ENCODE measurements around the gene LPIN1. TPM values are rescaled to one million over a fixed set of nuclear protein-coding genes. Genes with fewer than 3 reads are reported as not detected.

The LPIN1 gene
- total and polyA plus RNA-seq, 2 of the 13 experiments (the other 11 are each of a cell fraction or from before 2014, with no cell fraction given): 9.7 to 19.4 TPM

DNA sequence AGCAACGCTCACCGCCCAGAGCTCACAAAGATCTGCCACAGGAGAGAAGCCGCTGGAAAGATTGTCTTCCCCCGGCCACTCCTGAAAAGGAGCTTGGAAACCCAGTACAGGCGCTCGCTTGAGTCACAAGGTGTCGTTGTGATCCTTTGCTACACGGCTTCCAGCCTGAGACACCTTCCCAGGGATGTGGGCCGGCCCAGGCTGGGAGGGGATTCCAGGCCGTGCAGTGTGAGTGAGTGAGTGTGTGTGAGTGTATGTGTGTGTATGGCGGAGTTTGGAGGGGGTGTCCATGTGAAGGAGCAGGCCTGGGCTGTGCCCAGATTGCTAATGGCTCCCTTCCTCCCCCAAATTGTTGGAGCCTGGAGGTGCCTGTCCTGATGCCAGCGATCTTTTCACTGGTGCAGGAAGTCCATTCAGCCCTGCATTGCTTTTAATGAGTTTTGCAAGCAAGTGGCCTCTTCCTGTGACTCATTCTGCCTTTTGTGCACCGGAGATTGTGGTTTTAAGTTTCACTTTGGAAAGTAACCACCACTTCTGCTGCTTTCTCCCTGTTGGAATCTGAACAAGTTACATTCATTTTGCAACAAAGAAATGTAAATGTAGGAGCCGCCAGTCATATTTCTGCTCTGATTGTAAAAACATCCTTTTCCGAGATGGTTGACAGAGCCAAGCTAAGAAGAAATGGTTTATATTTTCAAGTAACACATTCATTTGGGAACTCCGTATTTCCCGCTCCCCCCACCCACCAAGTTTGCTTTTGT lies 83.7 kb downstream of the LPIN1 start (continued):
- TF ChIP-seq, protein P1, sequence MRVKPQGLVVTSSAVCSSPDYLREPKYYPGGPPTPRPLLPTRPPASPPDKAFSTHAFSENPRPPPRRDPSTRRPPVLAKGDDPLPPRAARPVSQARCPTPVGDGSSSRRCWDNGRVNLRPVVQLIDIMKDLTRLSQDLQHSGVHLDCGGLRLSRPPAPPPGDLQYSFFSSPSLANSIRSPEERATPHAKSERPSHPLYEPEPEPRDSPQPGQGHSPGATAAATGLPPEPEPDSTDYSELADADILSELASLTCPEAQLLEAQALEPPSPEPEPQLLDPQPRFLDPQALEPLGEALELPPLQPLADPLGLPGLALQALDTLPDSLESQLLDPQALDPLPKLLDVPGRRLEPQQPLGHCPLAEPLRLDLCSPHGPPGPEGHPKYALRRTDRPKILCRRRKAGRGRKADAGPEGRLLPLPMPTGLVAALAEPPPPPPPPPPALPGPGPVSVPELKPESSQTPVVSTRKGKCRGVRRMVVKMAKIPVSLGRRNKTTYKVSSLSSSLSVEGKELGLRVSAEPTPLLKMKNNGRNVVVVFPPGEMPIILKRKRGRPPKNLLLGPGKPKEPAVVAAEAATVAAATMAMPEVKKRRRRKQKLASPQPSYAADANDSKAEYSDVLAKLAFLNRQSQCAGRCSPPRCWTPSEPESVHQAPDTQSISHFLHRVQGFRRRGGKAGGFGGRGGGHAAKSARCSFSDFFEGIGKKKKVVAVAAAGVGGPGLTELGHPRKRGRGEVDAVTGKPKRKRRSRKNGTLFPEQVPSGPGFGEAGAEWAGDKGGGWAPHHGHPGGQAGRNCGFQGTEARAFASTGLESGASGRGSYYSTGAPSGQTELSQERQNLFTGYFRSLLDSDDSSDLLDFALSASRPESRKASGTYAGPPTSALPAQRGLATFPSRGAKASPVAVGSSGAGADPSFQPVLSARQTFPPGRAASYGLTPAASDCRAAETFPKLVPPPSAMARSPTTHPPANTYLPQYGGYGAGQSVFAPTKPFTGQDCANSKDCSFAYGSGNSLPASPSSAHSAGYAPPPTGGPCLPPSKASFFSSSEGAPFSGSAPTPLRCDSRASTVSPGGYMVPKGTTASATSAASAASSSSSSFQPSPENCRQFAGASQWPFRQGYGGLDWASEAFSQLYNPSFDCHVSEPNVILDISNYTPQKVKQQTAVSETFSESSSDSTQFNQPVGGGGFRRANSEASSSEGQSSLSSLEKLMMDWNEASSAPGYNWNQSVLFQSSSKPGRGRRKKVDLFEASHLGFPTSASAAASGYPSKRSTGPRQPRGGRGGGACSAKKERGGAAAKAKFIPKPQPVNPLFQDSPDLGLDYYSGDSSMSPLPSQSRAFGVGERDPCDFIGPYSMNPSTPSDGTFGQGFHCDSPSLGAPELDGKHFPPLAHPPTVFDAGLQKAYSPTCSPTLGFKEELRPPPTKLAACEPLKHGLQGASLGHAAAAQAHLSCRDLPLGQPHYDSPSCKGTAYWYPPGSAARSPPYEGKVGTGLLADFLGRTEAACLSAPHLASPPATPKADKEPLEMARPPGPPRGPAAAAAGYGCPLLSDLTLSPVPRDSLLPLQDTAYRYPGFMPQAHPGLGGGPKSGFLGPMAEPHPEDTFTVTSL (CRISPR knock-in tag; IDR thresholded peaks at IDR 0.05; ENCODE audit: borderline replicate concordance): peak; percentile 73; the same call in 1 of the 2 replicates
- peak; percentile 67 for TF ChIP-seq GATA4 (IDR thresholded peaks at IDR 0.05; ENCODE audit: borderline replicate concordance, low read depth)
- peak; percentile 42 for TF ChIP-seq HNF4A (CRISPR knock-in tag; IDR thresholded peaks at IDR 0.05)
- TF ChIP-seq ZNF264 (CRISPR knock-in tag; IDR thresholded peaks at IDR 0.05): 0 out of 2 replicates have a peak, but pooled peaks have one; percentile 35
- no peak for TF ChIP-seq ATF7 (IDR thresholded peaks at IDR 0.05)
- 0 out of 2 replicates have a peak, but pooled peaks have one; percentile 38 for TF ChIP-seq ATF7 (CRISPR knock-in tag; IDR thresholded peaks at IDR 0.05)
- no peak for TF ChIP-seq ZNF460 (CRISPR knock-in tag; IDR thresholded peaks at IDR 0.05; ENCODE audit: borderline replicate concordance)
- TF ChIP-seq TEAD3 (CRISPR knock-in tag; optimal IDR thresholded peaks at IDR 0.05; ENCODE audit: borderline replicate concordance): peak; percentile 76
- TF ChIP-seq MAFK (conservative IDR thresholded peaks at IDR 0.05 in 1 of 2, IDR thresholded peaks at IDR 0.05 in 1 of 2; ENCODE audit: low read length in 2 of 2): no peak
- peak; percentile 63 for TF ChIP-seq ZFY (CRISPR knock-in tag; IDR thresholded peaks at IDR 0.05)
- TF ChIP-seq ZNF12 (CRISPR knock-in tag; IDR thresholded peaks at IDR 0.05): peak; percentile 53; the same call in 1 of the 2 replicates
- 0 out of 2 replicates have a peak, but pooled peaks have one; percentile 13 for TF ChIP-seq ZNF160 (CRISPR knock-in tag; IDR thresholded peaks at IDR 0.05)
- TF ChIP-seq, protein P2, sequence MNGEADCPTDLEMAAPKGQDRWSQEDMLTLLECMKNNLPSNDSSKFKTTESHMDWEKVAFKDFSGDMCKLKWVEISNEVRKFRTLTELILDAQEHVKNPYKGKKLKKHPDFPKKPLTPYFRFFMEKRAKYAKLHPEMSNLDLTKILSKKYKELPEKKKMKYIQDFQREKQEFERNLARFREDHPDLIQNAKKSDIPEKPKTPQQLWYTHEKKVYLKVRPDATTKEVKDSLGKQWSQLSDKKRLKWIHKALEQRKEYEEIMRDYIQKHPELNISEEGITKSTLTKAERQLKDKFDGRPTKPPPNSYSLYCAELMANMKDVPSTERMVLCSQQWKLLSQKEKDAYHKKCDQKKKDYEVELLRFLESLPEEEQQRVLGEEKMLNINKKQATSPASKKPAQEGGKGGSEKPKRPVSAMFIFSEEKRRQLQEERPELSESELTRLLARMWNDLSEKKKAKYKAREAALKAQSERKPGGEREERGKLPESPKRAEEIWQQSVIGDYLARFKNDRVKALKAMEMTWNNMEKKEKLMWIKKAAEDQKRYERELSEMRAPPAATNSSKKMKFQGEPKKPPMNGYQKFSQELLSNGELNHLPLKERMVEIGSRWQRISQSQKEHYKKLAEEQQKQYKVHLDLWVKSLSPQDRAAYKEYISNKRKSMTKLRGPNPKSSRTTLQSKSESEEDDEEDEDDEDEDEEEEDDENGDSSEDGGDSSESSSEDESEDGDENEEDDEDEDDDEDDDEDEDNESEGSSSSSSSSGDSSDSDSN (CRISPR knock-in tag; IDR thresholded peaks at IDR 0.05): peak; percentile 49
- peak; percentile 75; the same call in 1 of the 2 replicates for TF ChIP-seq GLI4 (CRISPR knock-in tag; IDR thresholded peaks at IDR 0.05; ENCODE audit: borderline replicate concordance)
- TF ChIP-seq CEBPB (IDR thresholded peaks at IDR 0.05; ENCODE audit: borderline replicate concordance, low read depth, low read length): peak; percentile 73
- TF ChIP-seq KLF12 (CRISPR knock-in tag; IDR thresholded peaks at IDR 0.05; ENCODE audit: borderline replicate concordance): no peak
